GM12874 (cell line): Measurements from ENCODE around the gene MAD1L1.

ENCODE experiments used
- TF ChIP-seq, protein P1 (sequence below): IDR thresholded peaks from 2 replicates; pipeline ENCODE4 v1.5.1; 2011; ENCODE audit warnings: low read depth, mild to moderate bottlenecking, control low read depth, low read length, moderate library complexity; ENCODE audit not compliant: insufficient read depth

MAD1L1 gene

DNA sequence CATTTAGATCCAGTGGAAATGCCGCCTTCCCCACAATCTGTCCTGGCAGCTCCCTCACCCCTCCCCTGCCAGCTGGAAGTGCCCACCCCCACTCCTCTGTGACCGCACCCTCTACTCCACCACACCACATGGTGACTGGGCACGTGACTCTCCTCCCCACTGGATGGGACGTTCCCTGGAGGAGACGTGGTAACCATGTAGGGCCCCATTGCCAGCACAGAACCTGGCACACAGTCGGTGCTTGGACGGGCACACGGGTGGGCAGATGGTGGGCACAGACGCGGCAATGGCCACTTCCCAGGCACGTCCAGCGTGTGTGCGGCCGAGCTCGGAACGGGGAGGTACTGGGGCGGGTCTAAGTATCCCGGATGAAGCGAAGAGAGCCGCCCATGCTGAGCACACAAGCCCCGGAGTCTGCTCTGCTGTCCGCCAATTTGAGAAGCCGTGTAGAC is 245.6 kb downstream of the MAD1L1 start:
- TF ChIP-seq, protein P1, sequence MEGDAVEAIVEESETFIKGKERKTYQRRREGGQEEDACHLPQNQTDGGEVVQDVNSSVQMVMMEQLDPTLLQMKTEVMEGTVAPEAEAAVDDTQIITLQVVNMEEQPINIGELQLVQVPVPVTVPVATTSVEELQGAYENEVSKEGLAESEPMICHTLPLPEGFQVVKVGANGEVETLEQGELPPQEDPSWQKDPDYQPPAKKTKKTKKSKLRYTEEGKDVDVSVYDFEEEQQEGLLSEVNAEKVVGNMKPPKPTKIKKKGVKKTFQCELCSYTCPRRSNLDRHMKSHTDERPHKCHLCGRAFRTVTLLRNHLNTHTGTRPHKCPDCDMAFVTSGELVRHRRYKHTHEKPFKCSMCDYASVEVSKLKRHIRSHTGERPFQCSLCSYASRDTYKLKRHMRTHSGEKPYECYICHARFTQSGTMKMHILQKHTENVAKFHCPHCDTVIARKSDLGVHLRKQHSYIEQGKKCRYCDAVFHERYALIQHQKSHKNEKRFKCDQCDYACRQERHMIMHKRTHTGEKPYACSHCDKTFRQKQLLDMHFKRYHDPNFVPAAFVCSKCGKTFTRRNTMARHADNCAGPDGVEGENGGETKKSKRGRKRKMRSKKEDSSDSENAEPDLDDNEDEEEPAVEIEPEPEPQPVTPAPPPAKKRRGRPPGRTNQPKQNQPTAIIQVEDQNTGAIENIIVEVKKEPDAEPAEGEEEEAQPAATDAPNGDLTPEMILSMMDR, result no peak

DNA sequence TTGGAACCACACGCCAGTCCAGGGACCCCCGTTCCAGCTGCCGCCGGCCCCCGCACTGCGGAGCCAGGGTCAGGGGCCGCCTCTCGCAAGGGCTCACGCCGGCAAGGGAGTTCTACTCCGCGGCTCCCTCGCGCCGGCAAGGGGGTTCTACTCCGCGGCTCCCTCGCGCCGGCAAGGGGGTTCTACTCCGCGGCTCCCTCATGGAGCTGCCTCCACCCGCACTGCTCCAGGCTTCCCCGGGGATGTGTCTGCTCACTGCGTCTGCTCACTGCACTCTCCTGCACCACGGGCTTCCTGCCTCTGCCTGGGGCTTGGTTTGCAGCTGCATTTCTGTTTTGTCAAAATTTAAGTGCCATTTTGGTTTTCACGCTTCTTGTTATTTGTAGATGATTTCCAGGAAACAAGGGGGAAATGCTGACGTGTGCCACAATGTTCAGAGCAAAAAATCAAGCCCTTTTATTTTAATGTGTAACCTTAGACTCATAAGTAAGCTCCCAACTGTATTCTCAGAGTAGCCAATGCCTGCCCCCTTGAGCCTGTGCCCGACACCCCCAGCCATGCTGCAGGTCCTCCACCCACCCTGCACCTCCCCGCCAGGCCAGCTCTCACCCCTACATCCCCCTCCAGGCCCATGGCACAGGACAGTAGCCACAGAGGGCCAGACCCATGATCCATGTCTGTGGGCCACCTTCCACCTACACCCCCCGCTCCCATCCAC is 246.2 kb downstream of the MAD1L1 start:
- TF ChIP-seq, protein P1, result no peak

DNA sequence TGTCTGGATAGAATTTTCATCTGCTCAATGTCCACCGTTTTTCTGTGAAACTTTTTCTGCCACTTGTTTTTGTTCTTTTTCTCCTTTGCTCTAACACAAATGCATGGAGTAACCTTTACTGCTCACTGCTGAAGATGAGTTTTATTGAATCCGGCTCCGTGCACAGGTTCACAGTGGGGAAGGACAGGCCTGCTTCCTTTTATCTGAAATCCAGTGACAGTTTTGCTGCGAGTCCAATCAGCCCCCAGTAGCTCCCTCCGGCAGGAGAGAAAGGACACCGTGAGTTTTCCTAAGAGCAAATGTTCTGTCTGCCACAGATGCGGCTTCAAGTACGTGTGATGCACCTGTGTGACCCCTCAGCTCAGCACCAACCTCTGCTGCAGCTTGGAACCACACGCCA is 246.8 kb downstream of the MAD1L1 start:
- TF ChIP-seq, protein P1, result no peak

DNA sequence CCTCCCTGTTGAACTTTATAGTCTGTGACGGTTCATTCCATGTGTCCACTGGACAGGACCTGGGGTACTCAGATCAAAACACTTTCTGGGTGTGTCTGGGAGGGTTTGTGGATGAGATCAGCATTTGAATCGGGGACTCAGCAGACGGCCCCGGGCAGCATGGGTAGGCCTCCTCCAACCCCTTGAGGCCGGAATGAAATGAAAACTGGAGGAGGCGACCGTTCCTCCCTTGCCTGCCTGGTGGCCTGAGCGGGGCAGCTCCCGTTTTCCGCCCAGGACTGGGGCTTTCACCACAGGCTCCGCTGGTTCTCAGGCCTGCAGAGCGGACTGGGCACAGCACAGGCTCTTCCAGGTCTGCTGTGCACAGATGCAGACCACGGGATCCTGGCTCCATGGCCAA is 247.7 kb downstream of the MAD1L1 start:
- TF ChIP-seq, protein P1, result no peak

DNA sequence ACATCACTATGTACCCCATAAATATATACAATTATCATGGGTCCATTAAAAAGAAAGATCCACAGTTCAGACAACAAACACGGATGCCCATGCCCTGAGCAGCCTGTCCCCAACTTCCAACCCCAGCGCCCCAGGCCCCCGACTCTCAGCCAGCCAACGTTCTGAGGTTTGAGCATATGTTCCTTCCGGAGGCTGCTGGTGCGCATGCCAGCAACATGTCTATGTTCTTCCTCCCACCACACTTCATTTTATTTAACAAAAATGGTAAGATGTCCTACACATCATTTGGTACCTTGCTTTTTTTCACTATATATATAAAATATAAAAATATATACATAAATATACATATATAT is 250.9 kb downstream of the MAD1L1 start:
- TF ChIP-seq, protein P1, result no peak

DNA sequence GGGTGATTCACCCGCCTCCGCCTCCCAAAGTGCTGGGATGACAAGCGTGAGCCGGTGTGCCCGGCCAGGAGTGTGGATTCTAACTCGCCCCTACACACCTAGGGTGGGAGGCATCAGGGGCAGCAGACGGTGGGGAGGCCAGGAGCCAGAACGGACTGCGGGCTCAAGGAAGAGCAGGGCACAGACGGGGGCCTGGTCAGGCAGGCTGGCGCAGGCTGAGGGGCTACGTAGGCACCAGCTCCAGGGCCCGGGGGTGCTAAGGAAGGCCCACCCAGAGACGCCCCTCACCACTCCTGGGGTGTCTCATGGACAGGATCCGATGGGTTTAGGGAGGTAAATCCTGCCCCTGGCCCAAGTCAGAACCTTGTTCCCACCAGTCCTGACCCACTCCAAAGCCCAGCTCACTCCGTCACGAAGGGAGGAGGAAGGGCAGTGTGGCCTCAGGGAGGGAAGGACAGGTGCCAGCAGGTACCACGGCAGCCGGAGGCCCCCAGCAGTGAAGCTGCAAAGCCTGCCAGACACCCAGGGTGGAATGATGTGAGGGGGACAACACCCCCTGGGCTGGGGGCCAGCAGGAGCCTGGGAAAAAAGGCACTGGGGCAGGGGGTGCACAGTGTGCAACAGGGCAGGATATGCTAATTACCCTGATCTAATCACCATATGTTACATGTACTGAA is 251.4 kb downstream of the MAD1L1 start:
- TF ChIP-seq, protein P1, result no peak

DNA sequence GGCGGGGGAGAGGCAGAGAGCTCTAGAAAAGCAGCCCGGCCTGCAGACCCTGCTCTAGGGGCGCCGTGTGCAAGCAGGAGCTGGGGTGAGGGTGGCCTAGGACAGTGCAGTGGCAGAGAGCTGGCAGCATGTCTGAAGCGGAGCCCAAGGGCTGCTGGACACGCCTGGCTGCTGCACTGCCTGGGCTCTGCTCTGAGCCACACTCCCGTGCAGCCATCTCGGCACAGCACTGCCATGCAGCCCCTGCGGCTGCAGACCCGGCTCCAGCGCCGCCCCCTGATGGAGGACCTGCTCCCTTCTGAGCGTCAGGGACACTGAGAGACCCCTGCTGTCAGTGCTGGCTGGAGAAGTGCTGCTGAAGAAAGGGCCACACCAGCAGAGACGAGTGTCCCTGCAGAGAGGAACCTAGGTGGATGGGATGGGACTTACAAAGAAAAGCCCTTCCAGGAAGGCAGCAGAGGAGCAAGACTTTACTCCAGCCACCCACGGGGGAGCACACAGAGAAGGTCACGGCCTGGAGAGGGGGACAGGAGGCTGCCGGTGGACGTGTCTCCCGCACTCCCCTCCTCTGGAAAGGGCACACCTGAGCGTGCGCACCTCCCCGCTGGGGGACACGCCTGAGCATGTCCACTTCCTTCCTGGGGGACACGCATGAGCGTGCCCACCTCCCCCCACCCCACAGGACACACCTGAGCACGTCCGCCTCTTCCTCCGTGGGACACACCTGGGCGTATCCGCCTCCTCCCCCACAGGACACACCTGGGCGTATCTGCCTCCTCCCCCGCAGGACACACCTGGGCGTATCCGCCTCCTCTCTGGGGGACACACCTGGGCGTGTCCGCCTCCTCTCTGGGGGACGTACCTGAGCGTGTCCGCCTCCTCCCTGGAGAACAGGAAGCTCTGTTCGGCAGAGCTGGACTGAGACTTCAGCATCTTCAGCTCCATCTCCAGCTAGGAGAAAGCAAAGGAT is 252.9 kb downstream of the MAD1L1 start:
- TF ChIP-seq, protein P1, result no peak
